HG03439 (cell line): ENCODE results near the gene SOD2.
A peak's percentile ranks its signal among the peaks of the same experiment; 100 is the strongest.
"Not testable (repeated sequence)": the region's sequence is repeated elsewhere in the genome, so short reads cannot be mapped to it uniquely, and the experiment has no call there.

Experiments used
- ATAC-seq: cut with Tn5 transposase; IDR thresholded peaks from one replicate; pipeline ENCODE4 v1.9.1; 2021; ENCODE audit warnings: mild to moderate bottlenecking, moderate library complexity; ENCODE audit not compliant: unreplicated experiment

SOD2 gene

DNA sequence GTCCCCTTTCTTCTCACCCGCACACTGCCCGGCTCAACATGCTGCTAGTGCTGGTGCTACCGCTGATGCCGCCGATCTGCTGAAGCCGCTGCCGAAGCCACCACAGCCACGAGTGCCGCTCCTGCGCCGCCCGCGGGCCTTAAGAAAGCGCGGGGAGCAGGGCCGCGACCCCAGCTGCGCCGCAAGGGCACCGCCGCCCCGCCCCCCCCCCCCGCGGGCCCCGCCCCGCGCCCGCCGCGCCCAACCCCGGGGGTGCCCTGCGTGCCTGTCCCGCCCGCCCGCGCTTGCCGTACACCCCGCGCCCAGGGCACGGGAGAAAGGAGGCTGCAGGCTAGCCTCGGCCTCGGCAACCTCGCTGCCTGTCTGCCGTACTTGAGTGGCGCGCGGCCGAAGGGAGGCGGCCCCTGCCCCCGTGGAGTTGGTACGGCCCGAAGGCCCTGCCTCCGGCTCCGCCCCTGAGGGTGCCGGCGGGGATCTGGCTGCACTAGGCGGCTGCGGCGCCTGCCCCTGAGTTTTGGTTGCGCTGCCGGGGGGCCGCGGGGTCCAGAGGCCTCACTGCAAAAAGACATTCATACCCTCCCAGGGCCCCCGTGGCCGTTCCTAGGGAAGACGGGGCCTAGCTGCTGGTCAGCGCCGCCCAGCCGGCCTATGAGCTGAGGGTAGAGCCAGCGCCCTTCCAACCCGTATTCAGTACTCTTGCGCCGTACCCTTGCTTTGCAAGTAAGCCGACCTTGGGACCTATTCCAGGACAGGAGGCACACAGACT, at the start of gene SOD2:
TSS of gene SOD2 (minus strand) at position 114 of the 766 bp plus-strand sequence. CDS start at position 40, 74 bp downstream.
- peak; percentile 74 for ATAC-seq

DNA sequence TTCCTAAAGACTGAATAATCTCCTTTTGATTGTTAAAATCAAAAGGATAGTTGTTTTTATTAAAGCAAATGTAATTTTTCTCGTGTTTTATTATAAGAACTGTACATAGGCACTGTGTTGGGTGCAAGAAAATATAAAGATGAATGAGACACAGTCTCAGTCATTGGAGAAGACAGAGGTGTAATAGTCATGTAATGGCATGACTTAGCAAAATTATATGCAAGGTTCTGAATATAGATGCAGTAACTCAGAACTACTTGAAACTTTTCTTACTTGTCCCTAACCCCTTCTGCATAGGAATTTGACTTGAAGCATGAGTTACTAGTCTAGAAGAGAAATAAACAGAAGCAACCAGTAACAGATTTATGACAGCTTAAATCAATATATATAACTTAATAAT, 49.1 kb upstream of the SOD2 start:
- ATAC-seq: no peak

DNA sequence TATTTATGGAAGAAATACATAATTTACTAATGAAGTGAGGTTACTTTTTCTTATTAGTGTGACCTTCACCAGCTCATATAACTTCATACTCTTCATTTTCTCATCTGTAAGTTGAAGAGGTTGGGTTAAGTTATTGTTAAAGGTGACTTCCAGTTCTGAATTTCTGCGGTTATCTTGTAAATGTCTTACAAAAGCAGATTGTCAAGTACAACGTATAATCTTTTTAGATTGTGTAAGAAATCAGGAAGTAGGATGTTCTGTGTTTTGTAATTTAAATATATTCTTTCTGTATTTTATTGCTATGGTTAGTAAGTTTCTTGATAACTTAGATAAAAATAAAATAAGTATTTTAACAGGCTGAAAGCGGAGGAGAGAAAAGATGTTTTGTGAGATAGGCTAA, 46.3 kb upstream of the SOD2 start:
- no peak for ATAC-seq

DNA sequence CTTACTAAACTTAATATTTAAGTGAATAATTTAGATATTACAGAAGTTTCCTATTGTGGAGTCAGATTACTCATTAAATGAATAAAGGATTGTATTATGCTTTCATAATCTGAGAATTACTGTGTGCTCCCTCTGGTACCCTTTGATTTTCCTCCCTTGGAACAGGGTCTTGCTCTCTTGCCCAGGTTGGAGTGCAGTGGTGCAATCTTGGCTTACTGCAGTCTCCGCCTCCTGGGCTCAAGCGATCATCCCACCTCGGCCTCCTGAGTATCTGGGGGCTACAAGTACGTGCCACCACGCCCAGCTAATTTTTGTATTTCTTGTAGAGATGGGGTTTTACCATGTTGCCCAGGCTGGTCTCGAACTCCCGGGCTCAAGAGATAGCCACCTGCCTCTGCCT, 43.9 kb upstream of the SOD2 start:
- no peak for ATAC-seq

DNA sequence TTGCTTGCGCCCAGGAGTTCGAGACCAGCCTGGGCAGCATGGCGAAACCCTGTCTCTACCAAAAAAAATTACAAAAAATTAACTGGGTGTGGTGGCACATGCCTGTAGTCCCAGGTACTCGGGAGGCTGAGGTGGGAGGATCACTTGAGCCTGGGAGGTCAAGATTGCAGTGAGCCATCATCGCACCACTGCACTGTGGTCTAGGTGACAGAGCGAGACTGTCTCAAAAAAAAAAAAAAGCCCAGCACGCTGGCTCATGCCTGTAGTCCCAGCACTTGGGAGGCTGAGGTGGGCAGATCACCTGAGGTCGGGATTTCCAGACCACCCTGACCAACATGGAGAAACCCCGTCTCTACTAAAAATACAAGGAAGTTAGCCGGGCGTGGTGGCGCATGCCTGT, 40.4 kb upstream of the SOD2 start:
- not testable (repeated sequence) for ATAC-seq

DNA sequence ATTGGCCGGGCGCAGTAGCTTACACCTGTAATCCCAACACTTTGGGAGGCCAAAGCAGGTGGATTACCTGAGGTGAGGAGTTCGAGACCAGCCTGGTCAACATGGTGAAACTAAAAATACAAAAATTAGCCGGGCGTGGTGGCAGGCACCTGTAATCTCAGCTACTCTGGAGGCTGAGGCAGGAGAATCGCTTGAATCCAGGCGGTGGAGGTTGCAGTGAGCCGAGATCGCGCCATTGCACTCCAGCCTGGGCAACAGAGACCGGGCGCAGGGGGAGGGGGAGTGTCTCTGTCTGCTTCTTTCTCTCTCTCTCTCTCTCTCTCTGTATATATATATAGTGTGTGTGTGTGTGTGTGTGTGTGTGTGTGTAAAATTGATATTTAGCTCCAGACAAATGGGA, 39.5 kb upstream of the SOD2 start:
- not testable (repeated sequence) for ATAC-seq

DNA sequence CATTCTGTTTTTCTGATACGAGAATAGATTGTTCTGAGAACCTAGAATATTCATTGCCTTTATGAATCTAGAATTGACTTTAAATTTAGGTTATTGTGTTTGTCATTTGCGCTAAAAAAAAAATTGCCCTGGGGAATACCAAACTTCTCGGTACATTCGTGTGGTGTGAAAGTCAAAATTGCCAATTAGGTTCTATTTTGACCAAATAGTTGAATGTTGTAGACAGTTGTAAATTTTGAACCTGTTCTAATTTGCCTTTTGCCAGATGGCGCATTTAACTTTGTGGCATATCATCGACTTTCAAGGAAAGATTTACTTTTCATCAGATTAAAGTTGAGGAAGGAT, 37.3 kb upstream of the SOD2 start:
- ATAC-seq: no peak

DNA sequence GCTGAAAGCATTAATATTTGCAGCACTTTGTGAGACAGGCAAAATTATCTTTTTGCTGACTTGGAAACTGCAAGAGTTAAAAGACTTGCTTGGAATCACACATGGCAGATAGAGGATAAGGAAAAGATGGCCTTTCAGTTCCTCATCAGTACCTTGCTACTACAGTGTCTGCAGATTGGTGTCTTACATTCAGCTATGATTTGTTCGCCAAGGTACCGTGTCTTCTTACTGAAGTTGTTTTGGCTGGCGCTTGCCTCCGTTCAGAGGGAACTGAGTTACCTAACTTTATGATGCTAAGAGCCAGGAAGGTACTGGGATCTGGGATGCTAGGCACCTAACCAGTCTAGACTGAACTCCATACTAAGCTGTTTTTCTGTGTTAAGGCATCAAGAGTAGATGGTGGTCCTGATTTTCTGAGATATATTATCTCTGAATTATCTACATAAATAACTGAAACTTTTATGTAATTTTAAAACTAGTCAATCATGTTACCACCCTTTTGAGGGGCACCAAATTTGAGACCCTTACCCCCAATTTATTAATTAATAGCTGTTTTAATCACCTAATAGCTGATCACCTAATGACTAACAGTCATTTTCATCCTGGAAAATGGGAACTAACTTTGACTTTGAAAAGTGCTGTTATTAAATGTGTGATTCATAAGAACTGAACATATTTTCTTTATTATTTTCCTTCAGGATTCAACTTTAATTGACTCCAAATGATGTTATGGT, 36.7 kb upstream of the SOD2 start:
- ATAC-seq: no peak

DNA sequence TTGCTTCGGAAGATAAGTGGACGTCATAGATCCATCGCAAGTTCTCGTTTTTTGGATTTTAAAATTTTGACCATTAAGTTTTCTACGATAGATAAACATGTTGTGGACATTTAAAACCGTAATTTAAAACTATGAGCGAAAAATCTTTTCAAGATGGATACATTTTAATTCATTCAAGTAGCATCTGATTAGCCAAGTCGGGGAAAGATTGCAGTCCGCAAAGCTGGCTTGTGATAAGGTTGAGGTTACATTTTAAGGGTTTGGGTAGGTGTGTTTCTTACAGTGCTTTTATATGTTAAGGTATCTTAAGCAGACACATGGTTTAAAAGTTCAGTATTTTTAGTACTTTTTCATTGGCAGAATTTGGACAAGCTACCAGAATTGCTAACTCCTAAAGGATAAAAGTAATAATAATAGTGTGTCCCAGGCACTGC, 35.5 kb upstream of the SOD2 start:
- no peak for ATAC-seq

DNA sequence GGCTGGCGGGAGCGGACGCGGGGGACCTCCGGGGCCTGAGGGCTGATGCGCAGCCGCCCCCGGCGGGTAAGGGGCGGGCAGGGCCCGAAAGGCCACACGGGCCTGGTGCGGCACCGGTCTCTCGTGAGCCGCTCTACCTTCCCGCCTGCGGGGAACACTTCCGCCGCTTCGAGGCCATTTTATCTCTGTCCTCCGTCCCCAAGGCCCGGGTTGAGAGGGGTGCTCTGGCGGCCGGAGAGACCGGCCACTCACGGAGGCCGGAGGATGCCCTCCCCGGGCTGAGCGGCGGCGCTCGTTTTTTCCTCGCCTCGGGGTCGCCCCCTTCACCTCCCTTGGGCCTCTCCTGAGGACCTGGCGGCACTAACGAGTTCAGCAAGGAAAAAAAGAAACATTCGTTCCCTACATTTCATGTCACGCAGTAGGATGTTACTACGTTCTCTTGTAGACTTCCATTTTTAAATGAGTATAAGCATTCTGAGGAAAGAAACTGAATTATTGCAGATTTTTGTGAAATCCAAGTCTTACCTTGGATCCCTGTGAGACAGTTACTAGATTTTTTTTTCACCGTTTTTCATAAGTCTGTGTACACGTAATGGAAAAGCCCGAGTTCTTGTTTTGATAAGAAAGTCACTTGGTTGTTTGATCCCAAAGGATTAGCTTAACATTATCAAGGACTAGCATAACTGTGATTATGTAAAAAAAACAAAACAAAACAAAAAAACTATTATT, 34.8 kb upstream of the SOD2 start:
- peak; percentile 40 for ATAC-seq

DNA sequence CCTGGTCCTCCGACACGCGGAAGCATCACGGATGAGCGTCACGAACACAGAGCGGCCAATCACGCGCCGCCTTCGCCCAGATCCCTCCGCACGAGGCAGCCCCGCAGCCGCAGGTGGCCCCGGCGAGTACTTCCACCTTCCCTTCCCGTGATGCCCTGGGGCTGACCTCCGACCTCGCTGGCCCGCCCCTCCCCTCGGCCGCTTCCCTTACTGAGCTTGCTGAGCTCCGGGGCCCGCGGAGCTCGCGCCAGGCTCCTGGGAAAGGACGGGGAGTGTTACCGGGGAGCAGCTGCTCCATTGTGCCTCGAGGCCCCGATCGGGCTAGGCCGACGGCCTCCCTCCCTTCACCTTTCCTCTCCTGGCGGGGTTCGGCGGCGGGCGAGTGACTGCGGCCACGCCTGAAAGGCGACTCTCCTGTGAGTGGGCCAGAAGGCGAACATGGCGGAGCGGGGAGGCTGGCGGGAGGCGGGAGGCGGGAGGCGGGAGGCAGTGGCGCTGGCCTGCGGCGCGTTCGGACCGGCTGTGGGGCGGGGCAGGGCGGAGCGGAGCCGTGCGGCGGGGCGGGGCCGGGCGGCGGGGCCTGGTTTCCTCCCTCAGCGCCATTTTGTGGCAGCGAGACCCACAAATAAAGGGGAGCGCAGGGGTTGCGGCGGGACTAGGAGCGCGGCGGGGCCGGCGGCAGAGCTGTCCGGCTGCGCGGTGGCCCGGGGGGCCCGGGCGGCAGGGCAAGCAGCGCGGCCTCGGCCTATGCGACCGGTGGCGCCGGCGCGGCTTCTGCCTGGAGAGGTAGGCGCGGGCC, 34.1 kb upstream of the SOD2 start, which contains the start of gene WTAP:
TSS of gene WTAP (plus strand) at position 589 of the 799 bp plus-strand sequence. CDS start 8,760 bp downstream, outside the sequence.
- ATAC-seq: peak; percentile 86

DNA sequence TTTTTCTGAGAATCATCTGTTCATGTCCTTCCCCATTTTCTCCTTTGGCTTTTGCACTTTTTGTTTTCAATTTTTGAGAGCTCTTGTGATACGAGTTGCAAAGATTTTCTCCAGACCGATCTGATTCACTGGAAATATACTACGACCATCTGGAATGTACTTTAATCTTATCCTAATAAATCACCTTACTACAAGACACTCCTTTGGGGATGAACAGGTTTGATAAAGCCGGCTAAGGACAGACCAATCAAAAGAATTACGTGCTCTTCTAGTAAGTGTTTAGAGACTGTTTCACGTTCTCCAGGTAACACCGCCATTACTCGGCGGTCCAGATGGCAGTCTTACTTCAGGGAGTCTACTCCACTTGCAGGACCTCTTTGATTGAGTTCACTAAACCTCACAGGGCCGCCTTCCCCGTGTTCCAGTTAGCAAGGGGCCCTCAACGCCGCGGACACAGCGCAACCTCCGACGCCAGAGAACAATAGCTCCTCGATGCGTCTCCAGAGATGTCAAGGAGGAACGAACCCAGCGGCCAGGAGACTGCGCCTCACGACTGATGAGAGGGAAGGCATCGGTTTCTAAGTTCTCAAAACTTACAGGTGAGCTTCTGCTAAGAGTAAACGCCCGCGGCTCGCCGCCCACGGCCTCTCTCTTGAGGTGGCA, 33.3 kb upstream of the SOD2 start:
- no peak for ATAC-seq

DNA sequence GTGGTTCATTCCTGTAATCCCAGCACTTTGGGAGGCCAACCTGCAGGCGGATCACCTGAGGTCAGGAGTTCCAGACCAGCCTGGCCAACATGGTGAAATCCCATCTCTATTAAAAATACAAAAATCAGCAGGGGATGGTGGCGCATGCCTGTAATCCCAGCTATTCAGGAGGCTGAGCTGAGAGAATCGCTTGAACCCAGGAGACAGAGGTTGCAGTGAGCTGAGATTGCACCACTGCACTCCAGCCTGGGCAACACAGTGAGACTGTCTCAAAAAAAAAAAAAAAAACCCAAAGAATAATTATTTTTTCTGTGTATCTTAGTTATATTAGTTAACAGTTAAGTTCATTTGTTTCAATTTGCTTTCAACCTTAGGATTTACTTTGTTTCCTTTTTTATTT, 32.2 kb upstream of the SOD2 start:
- not testable (repeated sequence) for ATAC-seq

DNA sequence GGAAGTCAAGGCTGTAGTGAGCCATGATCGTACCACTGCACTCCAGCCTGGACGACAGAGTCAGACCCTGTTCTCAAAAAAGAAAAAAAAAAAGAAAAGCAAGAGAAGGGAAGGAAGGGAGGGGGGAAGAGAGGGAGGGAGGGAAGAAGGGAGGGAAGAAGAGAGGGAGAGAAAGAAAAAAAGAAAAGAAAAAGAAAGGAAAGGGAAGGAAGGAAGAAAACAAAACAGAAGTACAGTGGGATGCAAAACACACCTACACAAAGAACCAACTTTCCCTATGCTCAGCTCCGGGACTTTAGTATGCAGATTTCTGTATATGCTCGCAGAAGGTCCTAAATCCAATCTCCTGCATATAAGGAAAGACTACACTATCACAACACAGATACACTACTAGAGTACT, 31.7 kb upstream of the SOD2 start:
- ATAC-seq: no peak

DNA sequence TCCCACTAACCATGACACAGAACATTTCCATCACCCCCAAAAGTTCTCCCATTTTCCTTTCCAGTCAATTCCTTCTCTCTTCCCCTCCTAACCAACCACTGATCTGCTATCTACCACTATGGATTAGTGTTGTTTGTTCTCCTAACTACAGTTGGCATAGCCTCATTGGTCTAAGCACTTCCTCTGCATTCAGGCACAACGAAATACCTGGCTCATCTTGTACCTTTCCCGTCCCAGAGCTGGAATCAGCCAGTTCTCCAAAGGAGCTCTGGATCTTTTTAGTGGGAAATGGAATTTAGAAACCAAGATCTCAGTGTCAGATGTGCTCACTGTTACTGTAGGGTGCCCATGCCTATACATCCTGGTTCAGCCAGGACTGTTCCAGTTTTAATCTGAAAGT, 30.2 kb upstream of the SOD2 start:
- no peak for ATAC-seq

DNA sequence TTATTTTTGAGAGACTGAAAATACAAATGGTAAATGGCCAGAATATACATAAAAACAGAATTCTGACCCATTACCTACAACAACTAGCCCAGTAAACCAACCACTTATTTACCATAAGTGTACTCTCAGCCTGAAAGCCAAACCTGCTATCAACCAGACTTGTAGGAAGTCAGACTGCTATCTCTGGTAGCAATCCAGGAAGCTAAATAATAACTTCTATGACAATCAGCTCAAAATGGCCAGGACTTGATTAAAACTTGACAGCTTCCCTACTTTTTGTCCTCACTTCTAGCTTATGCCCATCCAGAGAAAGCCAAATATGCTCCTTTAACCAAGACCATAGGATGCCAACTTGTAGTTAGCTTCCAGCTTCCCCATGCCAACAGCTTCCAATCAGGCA, 29.6 kb upstream of the SOD2 start:
- no peak for ATAC-seq

DNA sequence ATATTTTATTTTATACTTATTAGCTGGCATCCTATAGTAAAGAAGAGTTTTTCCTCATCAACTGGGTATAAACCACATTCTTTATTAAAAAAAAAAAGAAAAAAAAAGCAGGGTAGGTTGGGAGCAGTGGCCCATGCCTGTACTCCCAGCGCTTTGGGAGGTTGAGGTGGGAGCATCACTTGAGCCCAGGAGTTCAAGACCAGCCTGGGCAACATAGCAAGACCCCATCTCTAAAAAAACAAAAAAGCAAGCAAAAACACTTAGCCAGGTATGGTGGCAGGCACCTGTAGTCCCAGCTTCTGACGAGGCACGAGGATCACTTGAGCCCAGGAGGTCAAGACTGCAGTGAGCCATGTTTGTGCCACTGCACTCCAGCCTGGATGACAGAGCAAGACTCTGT, 28.9 kb upstream of the SOD2 start:
- ATAC-seq: not testable (repeated sequence)

DNA sequence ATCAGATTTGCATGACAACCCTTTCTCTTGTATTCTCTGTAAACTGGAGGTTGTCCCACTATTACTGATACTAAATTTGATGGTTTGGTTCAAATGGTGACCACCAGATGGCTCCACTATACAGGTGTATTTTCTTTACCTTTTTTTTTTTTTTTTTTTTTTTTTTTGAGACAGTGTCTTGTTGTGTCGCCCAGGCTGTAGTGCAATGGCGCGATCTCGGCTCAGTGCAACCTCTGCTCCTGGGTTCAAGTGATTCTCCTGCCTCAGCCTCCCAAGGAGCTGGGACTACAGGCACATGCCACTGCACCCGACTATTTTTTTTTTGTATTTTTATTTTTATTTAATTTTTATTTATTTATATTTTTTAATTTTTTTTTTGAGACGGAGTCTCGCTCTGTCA, 27.7 kb upstream of the SOD2 start:
- no peak for ATAC-seq

DNA sequence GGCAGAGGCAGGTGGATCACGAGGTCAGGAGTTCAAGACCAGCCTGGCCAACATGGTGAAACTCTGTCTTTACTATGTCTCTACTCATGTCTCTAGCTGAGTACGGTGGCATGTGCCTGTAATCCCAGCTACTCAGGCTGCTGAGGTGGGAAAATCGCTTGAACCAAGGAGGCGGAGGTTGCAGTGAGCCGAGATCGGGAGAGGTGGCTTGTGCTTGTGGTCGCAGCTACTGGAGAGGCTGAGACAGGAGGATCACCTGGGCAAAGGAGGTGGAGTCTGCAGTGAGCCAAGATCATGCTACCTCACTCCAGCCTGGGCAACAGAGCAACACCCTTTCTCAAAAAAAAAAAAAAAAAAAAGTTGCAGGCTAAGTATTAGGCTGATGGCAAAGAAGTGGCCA, 26.2 kb upstream of the SOD2 start:
- ATAC-seq: no peak

DNA sequence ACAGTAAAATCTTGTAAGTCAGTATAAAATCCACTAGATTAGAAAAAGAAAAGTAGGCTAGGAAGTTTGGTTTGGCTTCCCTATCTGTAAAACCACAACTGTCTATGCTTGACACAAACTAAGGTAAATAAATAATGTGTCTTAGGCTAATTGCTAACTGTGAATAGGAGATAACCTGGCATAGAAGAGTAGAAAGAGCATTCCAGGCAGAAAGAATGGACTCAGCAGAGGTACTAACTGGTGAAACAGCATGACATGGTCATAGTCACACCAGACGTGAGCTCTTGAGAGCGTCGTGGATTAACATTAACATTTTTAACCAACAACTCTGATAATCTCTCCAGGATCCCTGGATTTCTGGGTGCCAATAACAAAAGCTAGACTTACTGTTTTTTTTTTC, 25.6 kb upstream of the SOD2 start:
- no peak for ATAC-seq
